Activated T-cell treated with anti-CD3 and anti-CD28 coated beads, Interleukin-2, amount 50 U/mL, for 4 hours (primary cell): ENCODE data around the gene UBTD2. TPM values are rescaled to one million over a fixed set of nuclear protein-coding genes. Genes with fewer than 3 reads are reported as not detected.
"Not testable (repeated sequence)": the region's sequence is repeated elsewhere in the genome, so short reads cannot be mapped to it uniquely, and the experiment has no call there.

Experiments used
- ATAC-seq, 2 donors: fragments of 200-7000 bp; cut with Tn5 transposase; one replicate each; pipeline ENCODE4 v1.10.0; 2021
- DNase-seq: peaks from one replicate; pipeline ENCODE4 v3.0.0-alpha.2; 2020
- H3K27me3 Mint-ChIP-seq: one replicate; pipeline ENCODE4 v1.8.0; 2021; ENCODE audit warnings: low read depth, mixed read lengths
- H3K36me3 Mint-ChIP-seq: one replicate; pipeline ENCODE4 v1.8.0; 2022; ENCODE audit warnings: mixed read lengths; ENCODE audit not compliant: insufficient read depth
- H3K4me1 Mint-ChIP-seq: one replicate; pipeline ENCODE4 v1.8.0; 2021; ENCODE audit warnings: low read depth, mixed read lengths
- H3K4me3 Mint-ChIP-seq: one replicate; pipeline ENCODE4 v1.8.0; 2021; ENCODE audit warnings: mild to moderate bottlenecking, moderate library complexity, mixed read lengths
- H3K9me3 Mint-ChIP-seq: one replicate; pipeline ENCODE4 v1.8.0; 2021; ENCODE audit warnings: mixed read lengths
- total RNA-seq, 3 donors: library from RNA; stranded (reverse); gene quantifications; one replicate each; pipeline ENCODE4 v1.2.1, GENCODE V29; 2021

UBTD2 gene
- total RNA-seq, result 1 to 10 TPM; 5.7 to 7.5 (median 6.8) TPM

- H3K9me3 Mint-ChIP-seq, result no peaks in the 10 kb centered on the region
- peak within 1 kb of the TSS; percentile 87 for H3K4me3 Mint-ChIP-seq
- DNase-seq (peak; percentile 64), ATAC-seq (peak; percentile 87 to 90)
- peaks cover 1% of the 10 kb centered on the region for H3K36me3 Mint-ChIP-seq
- H3K27me3 Mint-ChIP-seq, result no peaks in the 10 kb centered on the region
- H3K4me1 Mint-ChIP-seq, result peaks cover 23% of the 10 kb centered on the region
These were observed at the start of gene UBTD2 for GRCh38 chr5:172283020-172283861. UBTD2 (minus strand) TSS chr5:172283764; CDS start chr5:172283665, 99 bp downstream.

GRCh38 chr5:172326901-172327300, 43.3 kb upstream of the UBTD2 start:
- not testable (repeated sequence) for DNase-seq, H3K9me3 Mint-ChIP-seq, ATAC-seq, H3K4me1 Mint-ChIP-seq, H3K4me3 Mint-ChIP-seq, H3K27me3 Mint-ChIP-seq, H3K36me3 Mint-ChIP-seq

- no peak overlapping the region for H3K4me3 Mint-ChIP-seq
- no peak for DNase-seq
- ATAC-seq, result no peak
- H3K4me1 Mint-ChIP-seq, result peaks cover 2% of the 10 kb centered on the region
- H3K9me3 Mint-ChIP-seq, result no peaks in the 10 kb centered on the region
- H3K27me3 Mint-ChIP-seq, result no peaks in the 10 kb centered on the region
- H3K36me3 Mint-ChIP-seq, result no peaks in the 10 kb centered on the region
These were observed 41.9 kb upstream of the UBTD2 start for GRCh38 chr5:172325452-172325851.

GRCh38 chr5:172322028-172322965, 38.7 kb upstream of the UBTD2 start:
- Mint-ChIP-seq H3K9me3 (no peaks in the 10 kb centered on the region), H3K4me1 (peaks cover 2% of the 10 kb centered on the region), H3K36me3 (no peaks in the 10 kb centered on the region), H3K27me3 (no peaks in the 10 kb centered on the region), H3K4me3 (no peak overlapping the region)
- ATAC-seq (no peak), DNase-seq (no peak)

GRCh38 chr5:172321593-172321992, 38.0 kb upstream of the UBTD2 start:
- no peaks in the 10 kb centered on the region for H3K36me3 Mint-ChIP-seq
- no peaks in the 10 kb centered on the region for H3K9me3 Mint-ChIP-seq
- peaks cover 2% of the 10 kb centered on the region for H3K4me1 Mint-ChIP-seq
- ATAC-seq (no peak), DNase-seq (no peak)
- H3K4me3 Mint-ChIP-seq, result no peak overlapping the region
- H3K27me3 Mint-ChIP-seq, result no peaks in the 10 kb centered on the region

- no peaks in the 10 kb centered on the region for H3K27me3 Mint-ChIP-seq
- no peaks in the 10 kb centered on the region for H3K9me3 Mint-ChIP-seq
- H3K4me1 Mint-ChIP-seq, result peaks cover 2% of the 10 kb centered on the region
- H3K36me3 Mint-ChIP-seq, result no peaks in the 10 kb centered on the region
- DNase-seq (no peak), ATAC-seq (no peak)
- H3K4me3 Mint-ChIP-seq, result no peak overlapping the region
These were observed 36.3 kb upstream of the UBTD2 start for GRCh38 chr5:172319708-172320441.

- H3K9me3 Mint-ChIP-seq, result no peaks in the 10 kb centered on the region
- no peak overlapping the region for H3K4me3 Mint-ChIP-seq
These were observed 32.3 kb upstream of the UBTD2 start for GRCh38 chr5:172315587-172316493.

GRCh38 chr5:172313915-172314314, 30.4 kb upstream of the UBTD2 start:
- ATAC-seq (no peak), DNase-seq (no peak)
- no peaks in the 10 kb centered on the region for H3K4me1 Mint-ChIP-seq
- H3K9me3 Mint-ChIP-seq, result no peaks in the 10 kb centered on the region
- no peaks in the 10 kb centered on the region for H3K36me3 Mint-ChIP-seq
- no peaks in the 10 kb centered on the region for H3K27me3 Mint-ChIP-seq
- no peak overlapping the region for H3K4me3 Mint-ChIP-seq

More at GRCh38 chr5:172315587-172316493, 32.3 kb upstream of the UBTD2 start:
- no peaks in the 10 kb centered on the region for H3K4me1 Mint-ChIP-seq
- H3K36me3 Mint-ChIP-seq, result no peaks in the 10 kb centered on the region
- ATAC-seq (no peak), DNase-seq (no peak)
- H3K27me3 Mint-ChIP-seq, result no peaks in the 10 kb centered on the region

- no peak for ATAC-seq
- no peaks in the 10 kb centered on the region for H3K9me3 Mint-ChIP-seq
These were observed 28.7 kb upstream of the UBTD2 start for GRCh38 chr5:172312286-172312685.

GRCh38 chr5:172311605-172312004, 28.0 kb upstream of the UBTD2 start:
- Mint-ChIP-seq H3K9me3 (no peaks in the 10 kb centered on the region), H3K4me3 (no peak overlapping the region), H3K4me1 (no peaks in the 10 kb centered on the region), H3K36me3 (no peaks in the 10 kb centered on the region), H3K27me3 (peaks cover 3% of the 10 kb centered on the region)
- ATAC-seq, result no peak
- no peak for DNase-seq

More at GRCh38 chr5:172312286-172312685, 28.7 kb upstream of the UBTD2 start:
- DNase-seq, result no peak
- Mint-ChIP-seq H3K27me3 (peaks cover 3% of the 10 kb centered on the region), H3K4me1 (no peaks in the 10 kb centered on the region), H3K36me3 (no peaks in the 10 kb centered on the region), H3K4me3 (no peak overlapping the region)

GRCh38 chr5:172311026-172311425, 27.5 kb upstream of the UBTD2 start:
- no peak overlapping the region for H3K4me3 Mint-ChIP-seq
- no peaks in the 10 kb centered on the region for H3K4me1 Mint-ChIP-seq
- no peaks in the 10 kb centered on the region for H3K9me3 Mint-ChIP-seq
- H3K27me3 Mint-ChIP-seq, result peaks cover 3% of the 10 kb centered on the region
- ATAC-seq, result no peak
- no peaks in the 10 kb centered on the region for H3K36me3 Mint-ChIP-seq
- no peak for DNase-seq

- ATAC-seq (no peak), DNase-seq (no peak)
- Mint-ChIP-seq H3K4me3 (no peak overlapping the region), H3K27me3 (peaks cover 6% of the 10 kb centered on the region), H3K9me3 (no peaks in the 10 kb centered on the region), H3K36me3 (no peaks in the 10 kb centered on the region), H3K4me1 (no peaks in the 10 kb centered on the region)
These were observed 21.8 kb upstream of the UBTD2 start for GRCh38 chr5:172305380-172305779.

GRCh38 chr5:172303572-172304335, 20.2 kb upstream of the UBTD2 start:
- no peak for ATAC-seq
- no peaks in the 10 kb centered on the region for H3K4me1 Mint-ChIP-seq
- no peaks in the 10 kb centered on the region for H3K36me3 Mint-ChIP-seq
- no peaks in the 10 kb centered on the region for H3K9me3 Mint-ChIP-seq
- no peak for DNase-seq
- H3K27me3 Mint-ChIP-seq, result peaks cover 8% of the 10 kb centered on the region
- H3K4me3 Mint-ChIP-seq, result no peak overlapping the region
